ENCODE data around the gene ENDOV. TPM values are rescaled to one million over a fixed set of nuclear protein-coding genes. Genes with fewer than 3 reads are reported as not detected.

Gene ENDOV
- total RNA-seq, 2 experiments from 2014 or later, result 10.1 to 12.0 TPM

DNA sequence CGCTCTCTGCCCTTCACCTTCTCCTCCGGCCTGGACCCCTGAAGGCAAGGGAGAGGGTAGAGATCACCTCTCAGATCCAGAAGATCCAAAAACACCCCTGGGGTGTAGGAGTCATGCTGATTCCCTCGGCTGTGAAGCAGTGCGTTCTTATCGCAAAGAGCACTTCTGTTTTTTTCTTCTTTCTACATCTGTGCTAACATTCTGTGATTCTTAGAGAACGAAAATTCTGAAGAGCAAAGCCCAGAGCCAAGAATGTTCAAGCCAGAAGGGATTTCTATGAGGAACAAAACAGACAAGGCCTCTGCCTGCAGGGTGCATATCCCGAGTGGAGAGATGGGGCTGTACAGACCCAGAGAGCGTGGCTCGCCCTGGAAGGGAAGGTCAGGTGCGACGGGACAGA lies 44.3 kb downstream of the ENDOV start:
- intact Hi-C loops (cut with DNase I, micrococcal nuclease), result loop anchor here in 1 of 2 experiments (5.0 to 10.0 kb wide), 4 partner anchors 314 to 1056 kb away; partner anchors contain the start of genes ACTG1, BAIAP2, EIF4A3 and GAA
- POLR2A ChIA-PET, result no interaction called here

DNA sequence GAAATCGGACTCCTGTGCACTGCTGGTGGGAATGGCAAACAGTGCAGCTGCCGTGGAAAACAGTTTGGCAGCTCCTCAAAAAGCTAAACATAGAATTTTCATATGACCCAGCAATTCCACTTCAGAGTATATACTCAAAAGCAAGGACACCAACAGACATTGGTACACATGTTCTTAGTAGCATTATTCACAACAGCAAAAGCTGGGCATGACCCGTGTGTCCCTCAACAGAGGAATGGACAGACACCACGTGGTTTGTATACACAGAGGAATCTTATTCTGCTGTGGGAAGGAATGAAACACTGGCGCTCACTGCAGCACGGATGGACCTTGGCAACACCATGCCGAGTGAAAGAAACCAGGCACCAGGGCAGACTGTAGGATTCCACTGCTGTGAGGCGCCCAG lies 45.5 kb downstream of the ENDOV start:
- CTCF ChIA-PET, result no interaction called here
- Histone ChIP-seq H3K27ac (ENCODE audit: low read depth in 1 of 2, low read length in 2 of 2) (no peak overlapping the region), H3K4me3 (ENCODE audit: low read length) (no peak overlapping the region), H3K36me3 (ENCODE audit: insufficient read depth, low read length) (no peaks in the 10 kb centered on the region), H3K9me3 (ENCODE audit: control insufficient read depth in 1 of 2, insufficient read depth in 1 of 2, low read length in 2 of 2) (peaks cover 0 to 12% of the 10 kb centered on the region in 2 experiments), H3K4me1 (ENCODE audit: insufficient read depth, low read length) (peaks cover 4% of the 10 kb centered on the region), H3K27me3 (ENCODE audit: control insufficient read depth in 1 of 2, insufficient read depth in 2 of 2, low read length in 2 of 2) (peaks cover 12 to 17% of the 10 kb centered on the region in 2 experiments)
- H3K27ac Mint-ChIP-seq, result no peak overlapping the region
- TF ChIP-seq CTCF (IDR thresholded peaks at IDR 0.05), result no peak
- H3K36me3 Mint-ChIP-seq (ENCODE audit: low read depth), result no peaks in the 10 kb centered on the region
- H3K4me1 Mint-ChIP-seq (ENCODE audit: low read depth), result peaks cover 4% of the 10 kb centered on the region
- H3K27me3 Mint-ChIP-seq, result peaks cover 42% of the 10 kb centered on the region
- no peak for ATAC-seq (ENCODE audit: poor library complexity)
- POLR2A ChIA-PET, result no interaction called here
- no peak for DNase-seq
- intact Hi-C loops (cut with DNase I, micrococcal nuclease), result no loop called here
- no peaks in the 10 kb centered on the region for H3K9me3 Mint-ChIP-seq
- H3K4me3 Mint-ChIP-seq, result no peak overlapping the region

More for the DNA sequence above, 44.3 kb downstream of the ENDOV start:
- H3K9me3 ChIP-seq (ENCODE audit: control insufficient read depth in 1 of 2, insufficient read depth in 1 of 2, low read length in 2 of 2), result peaks cover 0 to 10% of the 10 kb centered on the region in 2 experiments
- no peaks in the 10 kb centered on the region for H3K36me3 Mint-ChIP-seq (ENCODE audit: low read depth)
- H3K9me3 Mint-ChIP-seq, result no peaks in the 10 kb centered on the region
- no peak overlapping the region for H3K27ac Mint-ChIP-seq
- no peak for TF ChIP-seq CTCF (IDR thresholded peaks at IDR 0.05)
- CTCF ChIA-PET, result no interaction called here
- no peaks in the 10 kb centered on the region for H3K36me3 ChIP-seq (ENCODE audit: insufficient read depth, low read length)
- H3K4me3 ChIP-seq (ENCODE audit: low read length), result no peak overlapping the region
- H3K27me3 Mint-ChIP-seq, result peaks cover 36% of the 10 kb centered on the region
- H3K4me3 Mint-ChIP-seq, result peak overlapping the region; percentile 39
- H3K4me1 ChIP-seq (ENCODE audit: insufficient read depth, low read length), result peaks cover 12% of the 10 kb centered on the region
- ATAC-seq (ENCODE audit: poor library complexity), result no peak
- H3K27ac ChIP-seq (ENCODE audit: low read depth in 1 of 2, low read length in 2 of 2), result no peak overlapping the region
- H3K4me1 Mint-ChIP-seq (ENCODE audit: low read depth), result peaks cover 7% of the 10 kb centered on the region
- DNase-seq, result no peak
- H3K27me3 ChIP-seq (ENCODE audit: control insufficient read depth in 1 of 2, insufficient read depth in 2 of 2, low read length in 2 of 2), result peaks cover 10 to 17% of the 10 kb centered on the region in 2 experiments

DNA sequence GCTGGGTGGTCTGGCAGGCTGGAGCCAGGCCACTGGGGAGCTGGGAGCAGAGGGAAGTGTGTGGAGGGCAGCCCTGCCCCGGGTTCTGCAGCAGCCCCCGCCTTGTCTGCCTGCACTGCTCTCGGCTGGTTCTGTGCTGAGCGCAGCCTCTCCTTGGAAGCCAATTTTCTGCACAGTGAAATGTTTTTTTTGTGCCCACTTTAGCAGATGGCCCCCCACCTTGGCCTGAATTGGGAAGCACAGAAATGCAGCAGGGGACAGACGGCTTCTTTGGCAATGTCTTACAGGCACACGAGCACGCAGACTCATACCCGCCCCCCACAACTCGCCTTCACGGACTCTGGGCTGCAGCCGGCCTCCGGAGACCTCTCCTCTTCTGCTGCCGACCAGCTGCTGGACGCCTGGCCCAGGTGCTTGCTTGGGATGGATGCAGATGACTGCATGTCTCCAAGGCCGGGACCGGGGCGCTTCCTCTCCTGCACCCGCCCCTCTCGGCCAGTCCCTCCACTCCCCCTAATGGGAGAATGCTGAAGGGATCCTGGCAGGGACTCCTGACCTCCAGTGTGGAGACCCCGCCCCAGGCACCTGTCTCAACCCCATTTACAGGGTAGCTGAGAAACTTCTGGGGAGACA lies 46.7 kb downstream of the ENDOV start:
- Mint-ChIP-seq H3K36me3 (ENCODE audit: low read depth) (no peaks in the 10 kb centered on the region), H3K4me3 (no peak overlapping the region), H3K9me3 (no peaks in the 10 kb centered on the region), H3K27me3 (peaks cover 47% of the 10 kb centered on the region), H3K27ac (no peak overlapping the region), H3K4me1 (ENCODE audit: low read depth) (no peaks in the 10 kb centered on the region)
- no peak overlapping the region for H3K27ac ChIP-seq (ENCODE audit: low read depth in 1 of 2, low read length in 2 of 2)
- DNase-seq, result no peak
- CTCF ChIA-PET, result no interaction called here
- no peaks in the 10 kb centered on the region for H3K36me3 ChIP-seq (ENCODE audit: insufficient read depth, low read length)
- H3K27me3 ChIP-seq (ENCODE audit: control insufficient read depth in 1 of 2, insufficient read depth in 2 of 2, low read length in 2 of 2), result peaks cover 16 to 27% of the 10 kb centered on the region in 2 experiments
- H3K9me3 ChIP-seq (ENCODE audit: control insufficient read depth in 1 of 2, insufficient read depth in 1 of 2, low read length in 2 of 2), result peaks cover 0 to 8% of the 10 kb centered on the region in 2 experiments
- ATAC-seq (ENCODE audit: poor library complexity), result no peak
- no peak overlapping the region for H3K4me3 ChIP-seq (ENCODE audit: low read length)
- POLR2A ChIA-PET, result no interaction called here
- H3K4me1 ChIP-seq (ENCODE audit: insufficient read depth, low read length), result no peaks in the 10 kb centered on the region
- no peak for TF ChIP-seq CTCF (IDR thresholded peaks at IDR 0.05)
- intact Hi-C loops (cut with DNase I, micrococcal nuclease), result no loop called here

Measured in CD4-positive, alpha-beta T cell (primary cell).